ENCODE results near the gene GSTP1. TPM values are rescaled to one million over a fixed set of nuclear protein-coding genes. Genes with fewer than 3 reads are reported as not detected.

The GSTP1 gene
- total RNA-seq, 1 donor from 2014 or later: 1,931 TPM

DNA sequence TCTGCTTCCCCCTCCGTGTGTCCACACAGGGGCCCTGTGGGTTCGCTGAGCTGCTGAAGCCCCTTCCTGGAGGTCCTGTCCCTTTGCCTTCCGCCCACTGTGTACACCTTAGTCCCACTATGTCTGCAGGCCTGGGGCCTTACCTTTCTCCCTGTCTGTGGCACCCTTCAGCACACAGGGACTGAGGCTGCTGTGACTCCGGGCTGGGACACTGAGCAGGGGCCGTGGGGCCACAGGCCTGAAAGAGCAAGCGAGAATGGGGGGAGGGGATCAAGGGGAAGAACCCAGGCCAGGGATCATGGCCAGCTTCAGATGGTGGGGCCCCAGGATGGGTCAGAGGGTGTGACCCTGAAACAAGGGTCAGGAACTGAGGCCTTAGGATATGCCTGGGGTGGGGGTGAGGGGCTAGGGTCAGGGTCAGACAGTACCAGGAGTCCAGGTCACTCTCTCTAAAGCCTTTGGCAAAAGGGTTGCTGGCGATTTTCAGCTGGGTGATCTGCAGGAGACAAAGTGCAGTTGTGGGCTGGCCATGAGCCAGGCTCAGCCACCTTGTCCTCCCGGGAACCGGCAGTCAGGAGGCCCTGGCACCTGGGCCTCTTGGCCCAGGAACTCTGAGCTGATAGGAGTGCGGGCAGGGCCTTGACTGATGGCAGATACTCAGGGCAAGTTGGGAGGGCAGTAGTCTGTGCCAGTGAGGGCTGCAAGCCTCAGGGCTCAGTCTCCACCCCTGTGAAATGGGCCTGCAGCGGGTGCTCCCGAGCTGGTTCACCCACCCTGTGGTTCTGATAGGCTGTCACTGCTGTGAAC, 48.8 kb downstream of the GSTP1 start:
- no peak overlapping the region for H3K4me3 ChIP-seq (ENCODE audit: low read depth, low read length)
- DNase-seq (ENCODE audit: low read depth): no peak
- TF ChIP-seq, protein P1, sequence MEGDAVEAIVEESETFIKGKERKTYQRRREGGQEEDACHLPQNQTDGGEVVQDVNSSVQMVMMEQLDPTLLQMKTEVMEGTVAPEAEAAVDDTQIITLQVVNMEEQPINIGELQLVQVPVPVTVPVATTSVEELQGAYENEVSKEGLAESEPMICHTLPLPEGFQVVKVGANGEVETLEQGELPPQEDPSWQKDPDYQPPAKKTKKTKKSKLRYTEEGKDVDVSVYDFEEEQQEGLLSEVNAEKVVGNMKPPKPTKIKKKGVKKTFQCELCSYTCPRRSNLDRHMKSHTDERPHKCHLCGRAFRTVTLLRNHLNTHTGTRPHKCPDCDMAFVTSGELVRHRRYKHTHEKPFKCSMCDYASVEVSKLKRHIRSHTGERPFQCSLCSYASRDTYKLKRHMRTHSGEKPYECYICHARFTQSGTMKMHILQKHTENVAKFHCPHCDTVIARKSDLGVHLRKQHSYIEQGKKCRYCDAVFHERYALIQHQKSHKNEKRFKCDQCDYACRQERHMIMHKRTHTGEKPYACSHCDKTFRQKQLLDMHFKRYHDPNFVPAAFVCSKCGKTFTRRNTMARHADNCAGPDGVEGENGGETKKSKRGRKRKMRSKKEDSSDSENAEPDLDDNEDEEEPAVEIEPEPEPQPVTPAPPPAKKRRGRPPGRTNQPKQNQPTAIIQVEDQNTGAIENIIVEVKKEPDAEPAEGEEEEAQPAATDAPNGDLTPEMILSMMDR (IDR thresholded peaks at IDR 0.05; ENCODE audit: insufficient read depth, low read length, severe bottlenecking): no peak
- H3K36me3 ChIP-seq (ENCODE audit: control insufficient read depth, insufficient read depth, low read length): no peaks in the 10 kb centered on the region
- FAIRE-seq: no peak
- H3K27me3 ChIP-seq (ENCODE audit: control insufficient read depth, insufficient read depth, low read length): no peaks in the 10 kb centered on the region

DNA sequence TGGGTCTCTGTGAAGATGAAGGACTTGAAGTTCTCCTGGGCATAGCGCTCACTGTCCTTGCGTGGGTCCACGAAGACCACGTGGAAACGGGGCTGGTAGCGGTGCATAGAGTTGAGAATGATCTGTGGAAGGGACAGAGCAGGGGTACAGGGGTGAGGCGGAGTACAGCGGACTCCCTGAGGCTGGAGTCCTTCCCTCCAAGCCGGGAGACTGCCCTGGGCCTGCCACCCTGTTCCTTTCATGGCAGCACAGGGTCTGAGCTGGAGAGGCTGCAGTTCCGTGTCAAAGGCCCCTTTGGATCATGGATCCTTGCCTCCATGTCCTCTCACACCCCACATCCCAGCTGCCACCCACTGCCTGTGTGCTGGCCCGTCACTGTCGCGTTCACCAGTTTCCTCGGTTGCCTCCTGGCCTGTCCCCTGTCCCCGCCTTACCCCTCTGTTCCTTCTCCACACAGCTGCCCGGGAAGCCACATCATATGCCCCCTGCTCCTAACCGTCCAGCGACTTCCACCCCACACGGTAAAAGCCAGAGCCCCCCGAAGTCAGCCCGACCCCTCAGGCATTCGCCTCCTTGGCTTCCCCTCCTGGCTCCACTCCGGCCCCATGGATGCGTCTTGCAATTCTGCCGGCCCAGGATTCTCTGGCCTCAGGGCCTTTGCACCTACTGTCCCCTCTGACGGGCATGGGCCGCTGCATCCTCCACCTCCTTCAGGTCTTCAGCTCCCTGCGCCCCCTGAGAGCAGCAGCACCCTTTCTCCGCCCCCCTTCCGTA, 49.6 kb downstream of the GSTP1 start:
- FAIRE-seq (peak; percentile 23), DNase-seq (ENCODE audit: low read depth) (no peak)
- H3K27me3 ChIP-seq (ENCODE audit: control insufficient read depth, insufficient read depth, low read length): no peaks in the 10 kb centered on the region
- TF ChIP-seq, protein P1 (IDR thresholded peaks at IDR 0.05; ENCODE audit: insufficient read depth, low read length, severe bottlenecking): no peak
- H3K36me3 ChIP-seq (ENCODE audit: control insufficient read depth, insufficient read depth, low read length): no peaks in the 10 kb centered on the region
- no peak overlapping the region for H3K4me3 ChIP-seq (ENCODE audit: low read depth, low read length)

DNA sequence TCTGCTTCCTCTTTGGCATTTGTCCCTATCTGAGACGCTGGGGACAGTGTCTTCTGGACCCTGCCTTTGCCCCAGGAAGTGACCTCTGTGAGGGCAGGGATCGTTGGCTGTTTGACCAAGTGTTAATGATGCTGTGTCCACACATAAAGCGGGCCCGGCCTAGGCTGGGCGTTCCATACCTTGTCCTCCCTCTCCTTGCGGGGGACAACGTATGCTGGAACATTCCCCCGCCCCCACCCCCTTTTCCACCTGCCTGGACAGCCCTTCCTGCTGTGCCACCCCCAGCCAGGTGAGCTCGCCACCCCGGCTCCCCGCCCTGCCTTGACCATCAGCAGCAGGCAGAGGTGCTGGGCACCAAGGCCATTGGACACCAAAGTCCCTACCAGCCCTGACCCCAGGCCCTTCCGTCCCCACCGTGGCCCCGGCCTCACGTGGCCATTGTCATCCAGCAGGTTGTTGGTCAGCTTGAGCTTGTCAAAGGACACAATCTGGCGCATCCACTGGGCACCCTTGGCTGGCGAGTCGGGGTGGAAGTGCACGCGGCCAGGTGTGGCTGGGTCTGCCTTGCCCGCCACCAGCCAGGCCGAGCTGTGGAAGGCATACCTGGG, 50.2 kb downstream of the GSTP1 start:
- DNase-seq (ENCODE audit: low read depth): no peak
- H3K27me3 ChIP-seq (ENCODE audit: control insufficient read depth, insufficient read depth, low read length): no peaks in the 10 kb centered on the region
- H3K4me3 ChIP-seq (ENCODE audit: low read depth, low read length): no peak overlapping the region
- H3K36me3 ChIP-seq (ENCODE audit: control insufficient read depth, insufficient read depth, low read length): no peaks in the 10 kb centered on the region
- no peak for FAIRE-seq
- TF ChIP-seq, protein P1 (IDR thresholded peaks at IDR 0.05; ENCODE audit: insufficient read depth, low read length, severe bottlenecking): no peak

DNA sequence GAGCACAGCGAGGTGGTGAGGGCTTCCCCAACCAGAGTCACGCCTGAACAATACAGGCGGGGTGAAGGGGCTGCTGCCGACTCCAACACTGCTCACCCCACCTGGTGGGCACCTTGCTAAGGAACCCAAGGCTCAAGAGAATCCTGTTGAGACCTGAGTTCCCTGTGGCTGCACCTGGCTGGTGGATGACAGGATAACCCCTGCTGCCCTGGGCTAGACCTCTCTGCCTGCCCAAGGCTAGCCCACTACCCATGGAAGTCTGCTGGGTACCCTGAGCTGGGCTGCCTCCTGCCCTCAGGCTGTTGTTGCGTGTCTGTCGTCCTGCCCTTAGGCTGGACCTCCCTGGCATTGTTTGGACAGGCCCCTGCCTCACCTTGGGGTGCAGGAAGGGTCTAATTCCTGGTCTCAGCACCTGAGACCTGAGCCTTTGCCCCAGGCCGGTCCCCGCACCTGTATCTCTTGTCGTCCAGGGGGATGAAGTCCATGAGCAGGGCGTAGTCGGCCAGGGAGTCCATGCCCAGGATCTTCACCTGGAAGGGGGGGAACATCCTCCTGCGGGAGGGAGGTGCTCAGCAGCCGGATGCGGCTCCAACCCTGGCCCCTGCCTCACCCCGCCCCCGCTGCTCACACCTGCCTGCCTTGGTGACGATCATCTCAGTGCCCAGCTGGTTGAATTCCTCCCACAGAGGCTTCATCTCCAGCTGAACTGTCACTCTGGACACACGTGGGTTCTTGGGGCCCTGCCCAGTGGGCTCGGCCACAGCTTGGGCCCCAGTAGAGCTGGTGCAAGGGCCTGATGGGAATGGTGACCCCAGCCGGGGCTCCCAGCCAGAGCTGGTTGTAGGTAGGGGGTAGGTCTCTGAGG, 51.0 kb downstream of the GSTP1 start:
- Histone ChIP-seq H3K4me3 (ENCODE audit: low read depth, low read length) (no peak overlapping the region), H3K27me3 (ENCODE audit: control insufficient read depth, insufficient read depth, low read length) (no peaks in the 10 kb centered on the region), H3K36me3 (ENCODE audit: control insufficient read depth, insufficient read depth, low read length) (no peaks in the 10 kb centered on the region)
- no peak for DNase-seq (ENCODE audit: low read depth)
- FAIRE-seq: no peak
- TF ChIP-seq, protein P1 (IDR thresholded peaks at IDR 0.05; ENCODE audit: insufficient read depth, low read length, severe bottlenecking): no peak

DNA sequence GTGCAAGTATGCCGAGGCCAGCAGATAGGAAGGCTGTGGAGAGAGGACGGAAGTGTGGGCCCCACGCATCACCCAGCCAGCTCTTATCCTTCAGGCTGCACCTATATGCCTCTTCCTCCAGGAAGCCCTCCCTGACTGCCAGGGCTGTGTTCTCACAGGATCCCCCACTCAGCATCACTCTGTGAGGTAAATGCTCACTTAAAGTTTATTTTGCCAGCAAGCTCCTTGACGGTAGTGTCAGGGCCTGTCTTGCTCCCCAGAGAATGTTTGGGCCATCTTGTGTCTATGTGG, 51.6 kb downstream of the GSTP1 start:
- H3K36me3 ChIP-seq (ENCODE audit: control insufficient read depth, insufficient read depth, low read length): no peaks in the 10 kb centered on the region
- DNase-seq (ENCODE audit: low read depth): no peak
- no peaks in the 10 kb centered on the region for H3K27me3 ChIP-seq (ENCODE audit: control insufficient read depth, insufficient read depth, low read length)
- TF ChIP-seq, protein P1 (IDR thresholded peaks at IDR 0.05; ENCODE audit: insufficient read depth, low read length, severe bottlenecking): no peak
- no peak overlapping the region for H3K4me3 ChIP-seq (ENCODE audit: low read depth, low read length)
- no peak for FAIRE-seq

Other genes with a start within 250 kb of the GSTP1 start
- 45.8 and 83.1 TPM in 2 replicates for gene POLD4, start 230.3 kb upstream of the GSTP1 start, total RNA-seq
- gene CLCF1, start 210.2 kb upstream of the GSTP1 start, total RNA-seq: 1.8 and 2.3 TPM in 2 replicates
- 8.7 and 10.8 TPM in 2 replicates for gene RAD9A, start 191.8 kb upstream of the GSTP1 start, total RNA-seq
- gene PPP1CA, start 182.0 kb upstream of the GSTP1 start, total RNA-seq: 209 and 225 TPM in 2 replicates
- gene TBC1D10C, start 179.7 kb upstream of the GSTP1 start, total RNA-seq: not detected in 2 replicates
- under 0.01 TPM in 1 of 2 replicates, not detected in the other for gene CARNS1, start 168.1 kb upstream of the GSTP1 start, total RNA-seq
- 62.9 and 98.6 TPM in 2 replicates for gene RPS6KB2, start 155.3 kb upstream of the GSTP1 start, total RNA-seq
- gene PTPRCAP, start 146.1 kb upstream of the GSTP1 start, total RNA-seq: 0.26 and 0.51 TPM in 2 replicates
- 105 and 133 TPM in 2 replicates for gene CORO1B, start 140.3 kb upstream of the GSTP1 start, total RNA-seq
- not detected in 2 replicates for gene GPR152, start 131.1 kb upstream of the GSTP1 start, total RNA-seq
- not detected in 2 replicates for gene CABP4, start 128.5 kb upstream of the GSTP1 start, total RNA-seq
- gene TMEM134, start 114.6 kb upstream of the GSTP1 start, total RNA-seq: 38.2 and 48.9 TPM in 2 replicates
- 51.6 and 85.3 TPM in 2 replicates for gene AIP, start 100.8 kb upstream of the GSTP1 start, total RNA-seq
- 17.4 and 23.7 TPM in 2 replicates for gene PITPNM1, start 78.4 kb upstream of the GSTP1 start, total RNA-seq
- 19.0 and 21.6 TPM in 2 replicates for gene CDK2AP2, start 75.7 kb upstream of the GSTP1 start, total RNA-seq
- not detected in 2 replicates for gene CABP2, start 60.4 kb upstream of the GSTP1 start, total RNA-seq
- 242 and 252 TPM in 2 replicates for gene NDUFV1, start 23.1 kb downstream of the GSTP1 start, total RNA-seq
- gene NUDT8, start 46.1 kb downstream of the GSTP1 start, total RNA-seq: 14.2 and 22.3 TPM in 2 replicates
- not detected in 2 replicates for gene TBX10, start 56.0 kb downstream of the GSTP1 start, total RNA-seq
- gene ACY3, start 66.9 kb downstream of the GSTP1 start, total RNA-seq: not detected in 2 replicates
- gene ALDH3B2, start 90.8 kb downstream of the GSTP1 start, total RNA-seq: 17.9 and 73.4 TPM in 2 replicates